Measurements from ENCODE around the gene SFTPB.

The SFTPB gene

DNA sequence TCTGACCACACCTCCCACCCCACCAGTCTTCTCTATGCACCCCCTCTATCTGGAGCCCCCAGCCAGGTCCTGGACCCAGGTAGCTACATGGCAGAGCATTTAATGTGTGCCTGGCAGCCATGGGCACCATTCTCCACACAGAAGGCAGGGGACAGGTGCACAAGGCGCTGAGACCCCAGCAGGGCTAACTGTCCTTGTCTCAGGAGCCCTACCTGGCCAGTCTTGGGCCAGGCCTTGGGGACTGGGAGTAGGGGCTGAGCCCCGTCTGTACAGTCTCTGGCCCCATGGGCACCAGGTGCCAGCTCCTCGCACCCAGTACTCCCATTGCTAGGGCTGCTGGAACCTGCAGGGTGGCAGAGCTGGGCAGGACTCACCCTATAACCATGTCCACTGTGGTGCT, 29.1 kb upstream of the SFTPB start:
- Histone ChIP-seq H2AFZ (ENCODE audit: low read depth) (no peak overlapping the region), H3K4me3 (IDR thresholded peaks at IDR 0.05; ENCODE audit: insufficient read depth, low read depth, low read length) (no peak overlapping the region), H3K4me1 (ENCODE audit: low read depth, poor library complexity, severe bottlenecking) (peaks cover 9% of the 10 kb centered on the region), H3K27ac (no peak overlapping the region), H4K20me1 (ENCODE audit: insufficient read depth) (no peaks in the 10 kb centered on the region), H3K9ac (no peak overlapping the region), H3K4me2 (no peak overlapping the region), H3K27me3 (ENCODE audit: insufficient read depth, low read depth) (no peaks in the 10 kb centered on the region), H3K79me2 (ENCODE audit: insufficient read depth, low read depth) (no peaks in the 10 kb centered on the region), H3K36me3 (ENCODE audit: insufficient read depth) (no peaks in the 10 kb centered on the region)
- TF ChIP-seq, protein P1, sequence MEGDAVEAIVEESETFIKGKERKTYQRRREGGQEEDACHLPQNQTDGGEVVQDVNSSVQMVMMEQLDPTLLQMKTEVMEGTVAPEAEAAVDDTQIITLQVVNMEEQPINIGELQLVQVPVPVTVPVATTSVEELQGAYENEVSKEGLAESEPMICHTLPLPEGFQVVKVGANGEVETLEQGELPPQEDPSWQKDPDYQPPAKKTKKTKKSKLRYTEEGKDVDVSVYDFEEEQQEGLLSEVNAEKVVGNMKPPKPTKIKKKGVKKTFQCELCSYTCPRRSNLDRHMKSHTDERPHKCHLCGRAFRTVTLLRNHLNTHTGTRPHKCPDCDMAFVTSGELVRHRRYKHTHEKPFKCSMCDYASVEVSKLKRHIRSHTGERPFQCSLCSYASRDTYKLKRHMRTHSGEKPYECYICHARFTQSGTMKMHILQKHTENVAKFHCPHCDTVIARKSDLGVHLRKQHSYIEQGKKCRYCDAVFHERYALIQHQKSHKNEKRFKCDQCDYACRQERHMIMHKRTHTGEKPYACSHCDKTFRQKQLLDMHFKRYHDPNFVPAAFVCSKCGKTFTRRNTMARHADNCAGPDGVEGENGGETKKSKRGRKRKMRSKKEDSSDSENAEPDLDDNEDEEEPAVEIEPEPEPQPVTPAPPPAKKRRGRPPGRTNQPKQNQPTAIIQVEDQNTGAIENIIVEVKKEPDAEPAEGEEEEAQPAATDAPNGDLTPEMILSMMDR (conservative IDR thresholded peaks at IDR 0.05; ENCODE audit: low read depth, low read length): no peak

DNA sequence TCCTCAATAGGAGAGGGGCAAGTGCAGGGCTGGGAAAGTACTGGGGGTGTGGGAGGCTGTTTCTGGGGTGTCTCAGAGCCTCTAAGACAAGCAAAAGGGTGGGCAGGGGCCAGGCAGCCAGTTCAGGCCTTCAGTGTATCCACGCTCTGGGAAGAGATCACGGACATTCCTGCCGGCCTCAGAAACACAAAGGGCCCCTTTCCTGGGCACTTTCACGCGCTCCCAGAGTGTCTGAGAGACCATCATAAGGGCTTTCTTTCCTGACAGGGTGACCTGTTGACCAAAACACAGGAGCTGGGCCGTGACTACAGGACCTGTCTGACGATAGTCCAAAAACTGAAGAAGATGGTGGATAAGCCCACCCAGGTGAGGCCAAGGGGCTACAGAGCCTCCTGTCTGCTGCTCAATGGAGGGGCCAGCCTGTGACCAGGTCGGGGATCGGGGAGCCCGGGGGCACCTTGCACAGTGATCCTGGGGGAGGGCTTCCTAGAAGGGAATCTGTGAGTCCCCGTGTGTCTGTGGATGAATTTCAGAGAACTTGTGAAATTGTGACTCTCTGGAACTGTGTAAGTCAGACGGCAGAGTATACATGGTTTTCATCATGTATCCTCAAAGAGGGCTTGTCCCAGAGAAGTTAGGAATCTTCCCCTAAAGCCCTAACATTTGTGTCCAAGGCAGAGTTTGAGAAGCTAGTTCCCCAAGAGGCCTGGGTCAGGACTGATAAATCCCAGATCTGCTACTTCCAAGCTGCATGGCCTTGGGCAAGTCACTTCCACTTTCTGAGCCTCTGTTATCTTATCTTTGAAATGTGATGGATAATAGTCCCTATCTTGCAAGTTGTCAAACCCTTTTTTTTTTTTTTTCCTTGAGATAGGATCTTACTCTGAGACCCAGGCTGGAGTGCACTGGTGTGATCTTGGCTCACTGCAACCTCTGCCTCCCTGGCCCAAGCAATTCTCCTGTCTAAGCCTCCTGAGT, 28.0 kb upstream of the SFTPB start:
- H3K27me3 ChIP-seq (ENCODE audit: insufficient read depth, low read depth): no peaks in the 10 kb centered on the region
- no peak overlapping the region for H3K27ac ChIP-seq
- no peak overlapping the region for H2AFZ ChIP-seq (ENCODE audit: low read depth)
- H3K4me2 ChIP-seq: no peak overlapping the region
- H3K9ac ChIP-seq: no peak overlapping the region
- no peaks in the 10 kb centered on the region for H3K4me1 ChIP-seq (ENCODE audit: low read depth, poor library complexity, severe bottlenecking)
- no peaks in the 10 kb centered on the region for H3K36me3 ChIP-seq (ENCODE audit: insufficient read depth)
- TF ChIP-seq, protein P1 (conservative IDR thresholded peaks at IDR 0.05; ENCODE audit: low read depth, low read length): no peak
- H4K20me1 ChIP-seq (ENCODE audit: insufficient read depth): no peaks in the 10 kb centered on the region
- H3K4me3 ChIP-seq (IDR thresholded peaks at IDR 0.05; ENCODE audit: insufficient read depth, low read depth, low read length): no peak overlapping the region
- no peaks in the 10 kb centered on the region for H3K79me2 ChIP-seq (ENCODE audit: insufficient read depth, low read depth)

DNA sequence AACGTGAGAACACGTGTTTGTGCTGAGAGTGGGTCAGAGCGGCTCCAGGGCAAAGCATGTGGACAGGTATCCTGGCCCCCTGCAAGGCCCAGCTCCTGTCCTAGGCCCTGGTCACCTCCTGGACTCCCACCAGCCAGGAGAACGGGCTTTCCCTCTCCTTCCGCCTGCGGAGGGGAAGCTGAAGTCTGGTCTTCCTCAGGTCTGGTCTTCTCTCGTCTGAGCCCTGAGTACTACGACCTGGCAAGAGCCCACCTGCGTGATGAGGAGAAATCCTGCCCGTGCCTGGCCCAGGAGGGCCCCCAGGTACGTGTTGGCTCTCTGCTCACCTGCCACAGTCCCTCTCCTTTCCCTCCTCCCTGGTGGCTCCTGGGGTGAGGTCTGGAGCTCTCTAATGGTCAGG, 27.1 kb upstream of the SFTPB start:
- Histone ChIP-seq H2AFZ (ENCODE audit: low read depth) (no peak overlapping the region), H3K4me1 (ENCODE audit: low read depth, poor library complexity, severe bottlenecking) (no peaks in the 10 kb centered on the region), H3K27me3 (ENCODE audit: insufficient read depth, low read depth) (no peaks in the 10 kb centered on the region), H3K27ac (no peak overlapping the region), H3K79me2 (ENCODE audit: insufficient read depth, low read depth) (no peaks in the 10 kb centered on the region), H3K4me2 (no peak overlapping the region), H4K20me1 (ENCODE audit: insufficient read depth) (no peaks in the 10 kb centered on the region), H3K9ac (no peak overlapping the region), H3K36me3 (ENCODE audit: insufficient read depth) (no peaks in the 10 kb centered on the region), H3K4me3 (IDR thresholded peaks at IDR 0.05; ENCODE audit: insufficient read depth, low read depth, low read length) (no peak overlapping the region)
- TF ChIP-seq, protein P1 (conservative IDR thresholded peaks at IDR 0.05; ENCODE audit: low read depth, low read length): no peak

DNA sequence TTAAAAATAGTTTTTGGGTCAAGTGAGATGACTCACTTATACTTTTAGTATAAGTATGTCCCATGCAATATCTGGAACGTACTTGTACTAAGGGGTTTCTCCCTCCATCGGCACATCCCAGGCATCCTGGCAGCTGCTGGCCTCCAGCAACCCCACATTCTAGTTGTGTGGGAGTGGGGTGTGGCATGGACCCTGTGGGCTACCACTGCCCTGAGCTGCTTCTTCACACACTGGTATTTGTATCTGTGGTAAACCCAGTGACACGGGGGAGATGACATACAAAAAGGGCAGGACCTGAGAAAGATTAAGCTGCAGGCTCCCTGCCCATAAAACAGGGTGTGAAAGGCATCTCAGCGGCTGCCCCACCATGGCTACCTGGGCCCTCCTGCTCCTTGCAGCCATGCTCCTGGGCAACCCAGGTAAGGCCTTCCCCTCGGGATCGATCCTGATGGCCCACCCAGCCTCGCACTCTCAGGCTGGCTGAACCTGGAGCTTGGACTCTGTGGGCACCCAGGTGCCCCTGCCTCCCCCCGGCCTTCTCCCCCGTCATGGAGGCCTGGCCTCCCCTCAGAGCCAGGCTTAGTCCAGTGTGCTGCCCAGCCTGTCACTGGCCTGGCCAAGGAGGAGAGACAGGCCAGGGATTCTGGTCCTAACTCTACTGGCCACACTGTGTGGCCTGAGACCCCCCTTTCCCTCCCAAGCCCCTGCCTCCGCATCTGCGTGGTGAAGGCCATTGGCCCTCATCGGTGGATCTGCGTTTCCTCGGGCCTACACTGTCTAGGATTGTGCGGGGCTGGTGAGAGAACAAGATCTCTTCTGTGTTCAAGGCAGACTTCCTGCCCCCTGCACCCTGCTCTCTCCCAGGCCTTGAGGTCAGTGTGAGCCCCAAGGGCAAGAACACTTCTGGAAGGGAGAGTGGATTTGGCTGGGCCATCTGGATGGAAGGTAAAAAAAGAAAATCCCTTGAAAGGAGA, 26.3 kb upstream of the SFTPB start, which contains the start of gene GNLY:
Gene GNLY (plus strand): TSS at position 307 of the 974 bp plus-strand sequence. CDS start 61 bp downstream, at position 368.
- no peak within 1 kb of the TSS for H2AFZ ChIP-seq (ENCODE audit: low read depth)
- no peaks in the 10 kb centered on the region for H3K36me3 ChIP-seq (ENCODE audit: insufficient read depth)

More for the DNA sequence above, 26.3 kb upstream of the SFTPB start, which contains the start of gene GNLY:
- Histone ChIP-seq H3K9ac (no peak within 1 kb of the TSS), H3K4me2 (no peak within 1 kb of the TSS), H3K4me3 (IDR thresholded peaks at IDR 0.05; ENCODE audit: insufficient read depth, low read depth, low read length) (no peak within 1 kb of the TSS), H4K20me1 (ENCODE audit: insufficient read depth) (no peaks in the 10 kb centered on the region), H3K79me2 (ENCODE audit: insufficient read depth, low read depth) (no peaks in the 10 kb centered on the region), H3K27ac (no peak within 1 kb of the TSS), H3K27me3 (ENCODE audit: insufficient read depth, low read depth) (no peaks in the 10 kb centered on the region), H3K4me1 (ENCODE audit: low read depth, poor library complexity, severe bottlenecking) (no peaks in the 10 kb centered on the region)
- TF ChIP-seq, protein P1 (conservative IDR thresholded peaks at IDR 0.05; ENCODE audit: low read depth, low read length): no peak
